IMR-90 (cell line): ENCODE data around the gene DISC1.

Experiments
- BHLHE40 ChIP-seq: fragments of 150-350 bp; IDR thresholded peaks from 2 replicates; pipeline ENCODE4 v1.6.1; 2016; ENCODE audit warnings: mild to moderate bottlenecking, low read depth, low read length
- CEBPB ChIP-seq: IDR thresholded peaks from 2 replicates; pipeline ENCODE4 v1.6.1; 2012; ENCODE audit warnings: low read depth, low read length, improper control_type of control experiment
- CHD1 ChIP-seq: IDR thresholded peaks from 2 replicates; pipeline ENCODE4 v1.6.1; 2012; ENCODE audit warnings: low read depth, low read length, improper control_type of control experiment
- MAFK ChIP-seq: IDR thresholded peaks from 2 replicates; pipeline ENCODE4 v1.6.1; 2012; ENCODE audit warnings: low read depth, low read length, improper control_type of control experiment
- POLR2A ChIP-seq: IDR thresholded peaks from 2 replicates; pipeline ENCODE4 v1.6.1; 2012; ENCODE audit warnings: mild to moderate bottlenecking, low read depth, low read length
- RAD21 ChIP-seq: IDR thresholded peaks from 2 replicates; pipeline ENCODE4 v1.6.1; 2012; ENCODE audit warnings: low read length, improper control_type of control experiment
- RFX5 ChIP-seq: IDR thresholded peaks from 2 replicates; pipeline ENCODE4 v1.8.0; 2012; ENCODE audit warnings: low read depth, mild to moderate bottlenecking, low read length, moderate library complexity
- TF ChIP-seq, protein P1 (sequence below): conservative IDR thresholded peaks from 2 replicates; pipeline ENCODE4 v1.5.1; 2012; ENCODE audit warnings: mild to moderate bottlenecking, low read depth, low read length, improper control_type of control experiment

DNA sequence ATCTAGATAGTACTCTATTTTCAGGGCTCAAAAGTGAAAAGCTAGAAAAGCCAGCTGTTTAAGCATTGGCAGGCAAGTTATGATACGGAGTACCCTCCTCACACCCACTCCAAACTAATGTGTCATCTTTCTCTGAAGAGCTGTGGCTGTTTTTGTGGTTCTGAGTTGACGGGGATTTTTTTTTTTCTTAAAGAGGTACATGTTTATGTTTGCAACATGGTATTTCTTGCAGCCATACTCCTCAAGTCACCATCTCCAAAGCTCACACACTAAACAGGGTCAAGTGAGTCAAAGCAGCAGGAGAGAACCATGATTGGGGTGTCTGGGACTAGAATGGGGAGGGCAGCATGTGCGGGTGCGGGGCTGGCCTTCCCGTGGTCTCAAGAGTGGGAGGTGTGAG lies 347.2 kb downstream of the DISC1 start:
- TF ChIP-seq CHD1 (no peak), MAFK (no peak), RAD21 (no peak), CEBPB (no peak), BHLHE40 (no peak), RFX5 (no peak), POLR2A (no peak)
- TF ChIP-seq, protein P1, sequence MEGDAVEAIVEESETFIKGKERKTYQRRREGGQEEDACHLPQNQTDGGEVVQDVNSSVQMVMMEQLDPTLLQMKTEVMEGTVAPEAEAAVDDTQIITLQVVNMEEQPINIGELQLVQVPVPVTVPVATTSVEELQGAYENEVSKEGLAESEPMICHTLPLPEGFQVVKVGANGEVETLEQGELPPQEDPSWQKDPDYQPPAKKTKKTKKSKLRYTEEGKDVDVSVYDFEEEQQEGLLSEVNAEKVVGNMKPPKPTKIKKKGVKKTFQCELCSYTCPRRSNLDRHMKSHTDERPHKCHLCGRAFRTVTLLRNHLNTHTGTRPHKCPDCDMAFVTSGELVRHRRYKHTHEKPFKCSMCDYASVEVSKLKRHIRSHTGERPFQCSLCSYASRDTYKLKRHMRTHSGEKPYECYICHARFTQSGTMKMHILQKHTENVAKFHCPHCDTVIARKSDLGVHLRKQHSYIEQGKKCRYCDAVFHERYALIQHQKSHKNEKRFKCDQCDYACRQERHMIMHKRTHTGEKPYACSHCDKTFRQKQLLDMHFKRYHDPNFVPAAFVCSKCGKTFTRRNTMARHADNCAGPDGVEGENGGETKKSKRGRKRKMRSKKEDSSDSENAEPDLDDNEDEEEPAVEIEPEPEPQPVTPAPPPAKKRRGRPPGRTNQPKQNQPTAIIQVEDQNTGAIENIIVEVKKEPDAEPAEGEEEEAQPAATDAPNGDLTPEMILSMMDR = no peak
